HEK293 (cell line): ENCODE results near the gene CKM.
"Not testable (repeated sequence)": the region's sequence is repeated elsewhere in the genome, so short reads cannot be mapped to it uniquely, and the experiment has no call there.

Source experiments
- CTCF ChIA-PET: fragments of 350-600 bp; formaldehyde crosslinking; extraction: SDS; loops from one replicate; lab custom pipeline; 2021; ENCODE audit warnings: antibody characterized with exemption; lab: Yijun Ruan, JAX
- POLR2A ChIA-PET: fragments of 300-600 bp; formaldehyde crosslinking; extraction: SDS; loops from one replicate; lab custom pipeline; 2020; ENCODE audit warnings: antibody characterized with exemption, inconsistent platforms; lab: Yijun Ruan, JAX
- H3K27ac ChIP-seq: fragments of 200-500 bp; sonication (Bioruptor generic); 2 replicates; pipeline ENCODE4 v1.5.1; 2014; ENCODE audit warnings: low read depth, low read length, control low read depth, inconsistent platforms; ENCODE audit errors: extremely low read depth
- H3K36me3 ChIP-seq, 2 experiments: fragments of 200-500 bp in 1 of 2; sonication (Bioruptor generic) in 1 of 2; 1 replicate in 1 of 2; 2 replicates in 1 of 2; pipeline ENCODE4 v1.5.1; 2014 to 2017; ENCODE audit warnings: inconsistent platforms in 2 of 2, low read length in 2 of 2; ENCODE audit not compliant: control insufficient read depth in 2 of 2, insufficient read depth in 1 of 2
- H3K4me1 ChIP-seq: fragments of 200-500 bp; sonication (Bioruptor generic); 2 replicates; pipeline ENCODE4 v1.5.1; 2014; ENCODE audit warnings: mild to moderate bottlenecking, low read length, inconsistent platforms; ENCODE audit not compliant: control insufficient read depth, insufficient read depth
- H3K4me3 ChIP-seq: 2 replicates; pipeline ENCODE4 v1.5.1; 2011; ENCODE audit warnings: low read depth, mild to moderate bottlenecking, control low read depth, low read length, moderate library complexity
- H3K9me3 ChIP-seq: fragments of 200-500 bp; sonication (Bioruptor generic); 2 replicates; pipeline ENCODE4 v1.5.1; 2014; ENCODE audit warnings: low read depth, low read length, inconsistent platforms; ENCODE audit not compliant: control insufficient read depth, insufficient read depth
- MEIS1 ChIP-seq: sonication (generic); formaldehyde crosslinking; IDR thresholded peaks from 2 replicates; pipeline ENCODE4 v1.8.1; 2022; ENCODE audit warnings: missing genetic modification reagents, mild to moderate bottlenecking, borderline replicate concordance
- ZNF114 ChIP-seq: fragments of 450-650 bp; formaldehyde crosslinking; IDR thresholded peaks from 2 replicates; pipeline ENCODE4 v1.5.0; 2017; ENCODE audit warnings: missing biosample characterization, missing genetic modification characterization
- ZNF155 ChIP-seq: fragments of 450-650 bp; formaldehyde crosslinking; IDR thresholded peaks from 2 replicates; pipeline ENCODE4 v1.5.1; 2016; ENCODE audit warnings: missing biosample characterization, missing genetic modification characterization
- ZNF157 ChIP-seq: fragments of 450-650 bp; formaldehyde crosslinking; IDR thresholded peaks from 2 replicates; pipeline ENCODE4 v1.5.1; 2016; ENCODE audit warnings: missing biosample characterization, missing genetic modification characterization
- ZNF175 ChIP-seq: fragments of 450-650 bp; formaldehyde crosslinking; IDR thresholded peaks from 2 replicates; pipeline ENCODE4 v1.5.1; 2016; ENCODE audit warnings: missing biosample characterization, missing genetic modification characterization
- ZNF18 ChIP-seq: fragments of 450-650 bp; formaldehyde crosslinking; IDR thresholded peaks from 2 replicates; pipeline ENCODE4 v1.5.1; 2016; ENCODE audit warnings: missing biosample characterization, missing genetic modification characterization
- ZNF221 ChIP-seq: fragments of 450-650 bp; formaldehyde crosslinking; IDR thresholded peaks from 2 replicates; pipeline ENCODE4 v1.5.1; 2017; ENCODE audit warnings: missing biosample characterization, missing genetic modification characterization, borderline replicate concordance
- ZNF24 ChIP-seq: fragments of 450-650 bp; formaldehyde crosslinking; IDR thresholded peaks from 2 replicates; pipeline ENCODE4 v1.5.1; 2016; ENCODE audit warnings: missing biosample characterization, missing genetic modification characterization
- ZNF266 ChIP-seq: fragments of 450-650 bp; formaldehyde crosslinking; IDR thresholded peaks from 2 replicates; pipeline ENCODE4 v1.5.1; 2016; ENCODE audit warnings: missing biosample characterization, missing genetic modification characterization, low read depth
- ZNF280D ChIP-seq: fragments of 450-650 bp; formaldehyde crosslinking; IDR thresholded peaks from 2 replicates; pipeline ENCODE4 v1.5.1; 2016; ENCODE audit warnings: missing biosample characterization, missing genetic modification characterization
- ZNF362 ChIP-seq: fragments of 450-650 bp; formaldehyde crosslinking; IDR thresholded peaks from 2 replicates; pipeline ENCODE4 v1.5.1; 2016; ENCODE audit warnings: missing biosample characterization, missing genetic modification characterization
- ZNF433 ChIP-seq: fragments of 450-650 bp; formaldehyde crosslinking; IDR thresholded peaks from 2 replicates; pipeline ENCODE4 v1.5.1; 2016; ENCODE audit warnings: missing biosample characterization, missing genetic modification characterization, low read depth
- ZNF645 ChIP-seq: fragments of 450-650 bp; formaldehyde crosslinking; IDR thresholded peaks from 2 replicates; pipeline ENCODE4; 2016; ENCODE audit warnings: missing biosample characterization, missing genetic modification characterization
- ZNF660 ChIP-seq: fragments of 450-650 bp; IDR thresholded peaks from 2 replicates; pipeline ENCODE4 v1.5.1; 2018; ENCODE audit warnings: missing biosample characterization, mild to moderate bottlenecking, missing genetic modification characterization
- ZNF664 ChIP-seq: fragments of 450-650 bp; formaldehyde crosslinking; IDR thresholded peaks from 2 replicates; pipeline ENCODE4 v1.5.1; 2016; ENCODE audit warnings: missing biosample characterization, missing genetic modification characterization

The CKM gene

GRCh38 chr19:45271735-45272108, 51.0 kb downstream of the CKM start:
- CTCF ChIA-PET = no interaction called here
- no peaks in the 10 kb centered on the region for H3K9me3 ChIP-seq
- TF ChIP-seq ZNF664 (tag by site-specific recombination) (peak; percentile 29; the same call in 1 of the 2 replicates), ZNF645 (tag by site-specific recombination) (no peak)
- TF ChIP-seq, all 188 proteins: peak for 1
- Histone ChIP-seq H3K27ac (no peak overlapping the region), H3K4me3 (no peak overlapping the region), H3K4me1 (peaks cover 13% of the 10 kb centered on the region), H3K36me3 (peaks cover 35 to 81% of the 10 kb centered on the region in 2 experiments; a peak in 2 of 3 replicates)
- POLR2A ChIA-PET = no interaction called here

GRCh38 chr19:45271098-45271734, 51.5 kb downstream of the CKM start:
- H3K4me3 ChIP-seq = no peak overlapping the region
- POLR2A ChIA-PET = no interaction called here
- H3K27ac ChIP-seq = no peak overlapping the region
- TF ChIP-seq ZNF221 (tag by site-specific recombination) = no peak
- TF ChIP-seq ZNF175 (tag by site-specific recombination) = no peak
- TF ChIP-seq ZNF266 = no peak
- no peak for TF ChIP-seq ZNF433 (tag by site-specific recombination)
- TF ChIP-seq ZNF18 (tag by site-specific recombination) = no peak
- TF ChIP-seq ZNF280D = no peak
- no peak for TF ChIP-seq ZNF362 (tag by site-specific recombination)
- TF ChIP-seq ZNF157 (tag by site-specific recombination) = no peak
- TF ChIP-seq ZNF114 (tag by site-specific recombination) = no peak
- no peak for TF ChIP-seq ZNF24 (tag by site-specific recombination)
- TF ChIP-seq ZNF660 (tag by site-specific recombination) = no peak
- TF ChIP-seq MEIS1 (CRISPR knock-in tag) = no peak
- no peak for TF ChIP-seq ZNF155 (tag by site-specific recombination)
- peaks cover 11% of the 10 kb centered on the region for H3K4me1 ChIP-seq
- H3K36me3 ChIP-seq = peaks cover 35 to 83% of the 10 kb centered on the region in 2 experiments; a peak in 2 of 3 replicates
- H3K9me3 ChIP-seq = no peaks in the 10 kb centered on the region
- CTCF ChIA-PET = no interaction called here

GRCh38 chr19:45269939-45270338, 52.7 kb downstream of the CKM start:
- not testable (repeated sequence) for H3K4me1 ChIP-seq, H3K27ac ChIP-seq, H3K9me3 ChIP-seq, H3K4me3 ChIP-seq
- CTCF ChIA-PET = interaction anchor here (0.9 kb wide), 1 partner anchor 69 kb away, joined by 4 read pairs; no protein-coding TSS in a partner anchor
- H3K36me3 ChIP-seq = peaks cover 35 to 86% of the 10 kb centered on the region in 2 experiments; a peak in 2 of 3 replicates
- POLR2A ChIA-PET = interaction anchor here (1.2 kb wide), 1 partner anchor 21 kb away, joined by 3 read pairs; no protein-coding TSS in a partner anchor
